HG02623 (cell line): ENCODE results near the gene EXOSC9.
A peak's percentile ranks its signal among the peaks of the same experiment; 100 is the strongest.

Experiments used
- ATAC-seq: cut with Tn5 transposase; IDR thresholded peaks from one replicate; pipeline ENCODE4 v1.9.1; 2021; ENCODE audit warnings: moderate library complexity; ENCODE audit not compliant: unreplicated experiment

Gene EXOSC9

DNA sequence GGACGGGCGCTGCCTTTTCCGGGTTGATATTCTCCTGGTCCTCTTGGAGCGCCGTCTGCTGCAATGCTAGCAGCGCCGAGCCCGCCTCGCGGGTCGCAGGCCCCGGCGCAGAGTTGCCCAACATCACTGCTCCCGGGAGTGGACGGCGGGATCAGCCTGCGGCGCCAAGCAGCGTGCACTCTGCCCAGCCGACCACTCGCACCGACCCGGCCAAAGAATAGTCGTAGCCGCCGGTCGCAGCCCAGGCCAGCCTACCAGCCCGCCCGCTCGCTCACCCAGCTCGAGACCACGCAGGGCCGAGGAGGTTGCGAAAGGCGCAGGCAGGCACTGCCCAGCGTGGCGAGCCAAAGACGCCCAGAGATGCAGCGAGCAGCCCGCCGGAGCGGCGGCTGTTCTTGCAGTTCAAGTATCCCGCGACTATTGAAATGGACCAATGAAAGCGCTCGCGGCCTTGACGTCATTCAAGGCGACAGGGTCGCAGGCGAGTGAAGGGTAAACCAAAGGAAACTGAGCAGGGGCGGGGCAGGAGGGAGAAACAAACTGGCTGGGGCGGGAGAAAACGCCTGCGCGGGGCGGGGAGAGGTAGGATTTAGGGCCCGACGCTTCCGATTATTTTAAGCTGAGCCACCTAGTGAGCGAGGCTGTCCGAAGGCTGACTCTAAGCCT lies 22.5 kb downstream of the EXOSC9 start, which contains the start of gene CCNA2:
TSS of gene CCNA2 (minus strand) at position 379 of the 666 bp plus-strand sequence. CDS start at position 124, 255 bp downstream.
- peak; percentile 90 for ATAC-seq

- ATAC-seq, result peak; percentile 0
These were observed 23.0 kb downstream of the EXOSC9 start for GRCh38 chr4:121824171-121824527.

- no peak for ATAC-seq
These were observed 23.8 kb downstream of the EXOSC9 start for GRCh38 chr4:121824950-121825349.

DNA sequence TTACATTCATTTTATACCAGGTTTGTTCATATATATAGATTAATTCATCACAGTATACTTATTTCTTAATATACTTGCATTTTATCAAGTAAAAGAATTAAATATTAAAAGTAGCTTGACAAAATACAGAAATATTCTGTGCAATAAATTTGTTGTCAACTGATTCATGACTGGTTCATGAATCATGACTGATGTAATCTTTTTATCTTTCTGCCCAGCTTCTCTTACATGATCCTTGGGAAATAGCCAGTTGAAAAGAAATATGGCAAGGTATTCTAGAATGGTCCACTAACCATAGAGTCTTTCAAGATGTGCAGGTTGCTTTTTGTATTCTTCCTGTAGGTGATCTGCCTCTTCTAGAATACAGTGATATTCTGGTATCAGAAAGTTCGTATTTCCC lies 26.7 kb downstream of the EXOSC9 start:
- no peak for ATAC-seq

- ATAC-seq, result no peak
These were observed 28.4 kb downstream of the EXOSC9 start for GRCh38 chr4:121829511-121829910.

- ATAC-seq, result no peak
These were observed 37.0 kb downstream of the EXOSC9 start for GRCh38 chr4:121838136-121838535.

GRCh38 chr4:121842862-121843261 lies 41.7 kb downstream of the EXOSC9 start:
- ATAC-seq, result no peak

- no peak for ATAC-seq
These were observed 45.5 kb downstream of the EXOSC9 start for GRCh38 chr4:121846662-121847061.

DNA sequence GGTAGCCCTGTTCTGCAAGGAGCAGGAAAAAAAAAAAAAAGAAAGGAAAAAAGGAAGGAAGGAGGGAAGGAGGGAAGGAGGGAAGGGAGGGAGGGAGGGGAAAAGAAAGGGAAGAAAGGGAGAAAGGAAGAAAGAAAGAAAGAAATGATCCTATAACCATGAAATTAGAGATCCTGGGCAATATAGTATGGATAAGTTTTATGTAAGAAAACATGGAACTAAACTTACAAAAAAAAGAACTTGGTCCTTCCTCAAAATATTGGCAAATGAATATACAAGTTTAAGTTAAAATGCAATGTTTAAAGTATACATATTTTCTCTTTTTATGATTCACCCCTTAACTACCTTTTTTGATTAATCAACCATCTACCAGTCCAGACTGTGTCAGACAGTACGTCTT lies 50.2 kb downstream of the EXOSC9 start:
- ATAC-seq, result no peak

DNA sequence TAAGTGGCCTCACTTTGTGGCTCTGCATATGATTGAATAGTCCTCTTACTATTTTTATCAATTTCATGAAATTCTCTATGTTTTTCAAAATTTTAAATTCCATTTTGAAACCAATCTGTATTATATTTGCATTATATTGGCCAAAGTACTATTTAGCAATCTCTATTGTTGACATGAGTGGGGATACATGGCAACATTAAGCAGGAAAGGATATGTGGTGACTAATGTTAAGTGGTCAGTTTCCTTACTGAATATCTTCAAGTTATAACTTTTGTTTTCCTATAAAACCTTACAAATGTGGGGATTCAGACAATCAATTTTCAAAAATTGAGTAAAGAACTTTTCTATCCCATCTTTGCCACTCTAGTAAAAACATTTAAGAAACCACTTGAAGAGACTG lies 59.0 kb downstream of the EXOSC9 start:
- no peak for ATAC-seq

- ATAC-seq, result no peak
These were observed 60.3 kb downstream of the EXOSC9 start for GRCh38 chr4:121861426-121861825.

- ATAC-seq, result no peak
These were observed 62.7 kb downstream of the EXOSC9 start for GRCh38 chr4:121863799-121864198.
